Measurements from ENCODE around the gene SYCP1.

DNA sequence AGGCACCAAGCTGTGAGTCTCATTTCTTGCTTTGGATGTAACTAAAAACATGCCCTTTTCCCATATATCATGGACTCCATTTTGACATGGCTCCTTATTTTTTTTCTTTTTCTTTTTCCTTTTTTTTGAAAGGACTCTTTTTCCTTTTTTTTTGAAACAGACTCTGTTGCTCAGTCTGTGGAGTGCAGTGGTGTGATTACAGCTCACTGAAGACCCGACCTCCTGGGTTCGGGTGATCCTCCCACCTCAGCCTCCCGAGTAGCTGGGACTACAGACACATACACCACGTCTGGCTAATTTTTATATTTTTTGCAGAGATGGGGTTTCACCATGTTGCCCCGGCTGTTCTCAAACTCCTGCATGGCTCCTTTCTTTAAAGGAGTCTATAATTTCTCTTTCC lies 10.4 kb upstream of the SYCP1 start:
- TF ChIP-seq, protein P1, sequence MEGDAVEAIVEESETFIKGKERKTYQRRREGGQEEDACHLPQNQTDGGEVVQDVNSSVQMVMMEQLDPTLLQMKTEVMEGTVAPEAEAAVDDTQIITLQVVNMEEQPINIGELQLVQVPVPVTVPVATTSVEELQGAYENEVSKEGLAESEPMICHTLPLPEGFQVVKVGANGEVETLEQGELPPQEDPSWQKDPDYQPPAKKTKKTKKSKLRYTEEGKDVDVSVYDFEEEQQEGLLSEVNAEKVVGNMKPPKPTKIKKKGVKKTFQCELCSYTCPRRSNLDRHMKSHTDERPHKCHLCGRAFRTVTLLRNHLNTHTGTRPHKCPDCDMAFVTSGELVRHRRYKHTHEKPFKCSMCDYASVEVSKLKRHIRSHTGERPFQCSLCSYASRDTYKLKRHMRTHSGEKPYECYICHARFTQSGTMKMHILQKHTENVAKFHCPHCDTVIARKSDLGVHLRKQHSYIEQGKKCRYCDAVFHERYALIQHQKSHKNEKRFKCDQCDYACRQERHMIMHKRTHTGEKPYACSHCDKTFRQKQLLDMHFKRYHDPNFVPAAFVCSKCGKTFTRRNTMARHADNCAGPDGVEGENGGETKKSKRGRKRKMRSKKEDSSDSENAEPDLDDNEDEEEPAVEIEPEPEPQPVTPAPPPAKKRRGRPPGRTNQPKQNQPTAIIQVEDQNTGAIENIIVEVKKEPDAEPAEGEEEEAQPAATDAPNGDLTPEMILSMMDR (IDR thresholded peaks at IDR 0.05): no peak
- no peak for TF ChIP-seq POLR2A (IDR thresholded peaks at IDR 0.05)

All from uterus (tissue), 2 donors.